WERI-Rb-1 (cell line): ENCODE results near the gene GRB7.

Experiments used
- DNase-seq: peaks from one replicate; pipeline ENCODE4 v3.0.0-alpha.2; 2020
- H3K27ac ChIP-seq: fragments of 250-450 bp; sonication (Bioruptor Pico); 2 replicates; pipeline ENCODE4 v1.5.1; 2020; ENCODE audit warnings: mild to moderate bottlenecking, moderate library complexity
- H3K27me3 ChIP-seq: fragments of 250-450 bp; sonication (Bioruptor Pico); 2 replicates; pipeline ENCODE4 v1.5.1; 2021; ENCODE audit warnings: mild to moderate bottlenecking, low read depth, moderate library complexity; ENCODE audit not compliant: insufficient read depth, severe bottlenecking
- H3K36me3 ChIP-seq: fragments of 250-450 bp; sonication (Bioruptor Pico); 2 replicates; pipeline ENCODE4 v1.5.1; 2020; ENCODE audit warnings: mild to moderate bottlenecking, moderate library complexity
- H3K4me3 ChIP-seq: 2 replicates; pipeline ENCODE4 v1.5.1; 2011; ENCODE audit warnings: low read depth, mild to moderate bottlenecking, control low read depth, low read length
- H3K9me3 ChIP-seq: fragments of 250-450 bp; sonication (Bioruptor Pico); 2 replicates; pipeline ENCODE4 v1.5.1; 2021; ENCODE audit warnings: mild to moderate bottlenecking, moderate library complexity; ENCODE audit not compliant: severe bottlenecking
- CTCF ChIP-seq: IDR thresholded peaks from 2 replicates; pipeline ENCODE4 v1.5.1; 2011; ENCODE audit warnings: low read depth, mild to moderate bottlenecking, control low read depth, inconsistent platforms, low read length

The GRB7 gene

GRCh38 chr17:39792526-39793221 is 54.9 kb downstream of the GRB7 start:
- no peak for TF ChIP-seq CTCF
- Histone ChIP-seq H3K27me3 (no peaks in the 10 kb centered on the region), H3K36me3 (no peaks in the 10 kb centered on the region), H3K4me3 (no peak overlapping the region), H3K27ac (no peak overlapping the region), H3K9me3 (no peaks in the 10 kb centered on the region)
- no peak for DNase-seq

- TF ChIP-seq CTCF: no peak
- DNase-seq: no peak
- no peaks in the 10 kb centered on the region for H3K27me3 ChIP-seq
- no peak overlapping the region for H3K4me3 ChIP-seq
- H3K36me3 ChIP-seq: no peaks in the 10 kb centered on the region
- no peaks in the 10 kb centered on the region for H3K9me3 ChIP-seq
- H3K27ac ChIP-seq: no peak overlapping the region
Measured at GRCh38 chr17:39793301-39793872, 55.6 kb downstream of the GRB7 start.

- no peak for TF ChIP-seq CTCF
- H3K9me3 ChIP-seq: no peaks in the 10 kb centered on the region
- H3K4me3 ChIP-seq: no peak overlapping the region
- no peak for DNase-seq
- no peak overlapping the region for H3K27ac ChIP-seq
- H3K27me3 ChIP-seq: no peaks in the 10 kb centered on the region
- no peaks in the 10 kb centered on the region for H3K36me3 ChIP-seq
Measured at GRCh38 chr17:39794249-39794970, 56.7 kb downstream of the GRB7 start.
